DND-41 (cell line): Measurements from ENCODE around the gene NGLY1.

Experiments used
- ATAC-seq: fragments of 200-7000 bp; cut with Tn5 transposase; 3 replicates; pipeline ENCODE4 v1.9.1; 2021; ENCODE audit warnings: low read depth; ENCODE audit not compliant: insufficient read depth
- DNase-seq: peaks from one replicate; pipeline ENCODE4 v3.0.0-alpha.2; 2020
- H2AFZ ChIP-seq: 2 replicates; pipeline ENCODE4 v1.6.0; 2012; ENCODE audit warnings: low read depth, low read length
- H3K27ac ChIP-seq: 2 replicates; pipeline ENCODE4 v1.5.1; 2012; ENCODE audit warnings: low read length, inconsistent platforms
- H3K27me3 ChIP-seq: fragments of 200-600 bp; sonication (generic); 2 replicates; pipeline ENCODE4 v1.6.0; 2012; ENCODE audit warnings: low read length, mild to moderate bottlenecking, inconsistent platforms; ENCODE audit not compliant: insufficient read depth, poor library complexity
- H3K36me3 ChIP-seq: 2 replicates; pipeline ENCODE4 v1.5.1; 2012; ENCODE audit warnings: low read length, inconsistent platforms; ENCODE audit not compliant: insufficient read depth
- H3K4me1 ChIP-seq: 2 replicates; pipeline ENCODE4 v1.5.1; 2012; ENCODE audit warnings: mild to moderate bottlenecking, low read length; ENCODE audit not compliant: insufficient read depth
- H3K4me2 ChIP-seq: 2 replicates; pipeline ENCODE4 v1.6.0; 2012; ENCODE audit warnings: mild to moderate bottlenecking, moderate library complexity, low read length, inconsistent platforms; ENCODE audit not compliant: insufficient read depth
- H3K4me3 ChIP-seq, 2 experiments: fragments of 200-600 bp in 1 of 2; shearing (Covaris generic) in 1 of 2; 2 replicates each; pipeline ENCODE4 v1.5.1; 2012 to 2016; ENCODE audit warnings: inconsistent platforms in 2 of 2, low read length in 2 of 2, mild to moderate bottlenecking in 2 of 2, low read depth in 1 of 2, moderate library complexity in 1 of 2
- H3K79me2 ChIP-seq: 2 replicates; pipeline ENCODE4 v1.6.0; 2012; ENCODE audit warnings: low read length, inconsistent platforms; ENCODE audit not compliant: insufficient read depth
- H3K9ac ChIP-seq: 2 replicates; pipeline ENCODE4 v1.6.0; 2012; ENCODE audit warnings: low read depth, mild to moderate bottlenecking, inconsistent platforms, low read length, moderate library complexity
- H3K9me3 ChIP-seq: 2 replicates; pipeline ENCODE4 v1.5.1; 2012; ENCODE audit warnings: low read length, moderate library complexity, mild to moderate bottlenecking, inconsistent platforms; ENCODE audit not compliant: insufficient read depth, severe bottlenecking
- H4K20me1 ChIP-seq: 2 replicates; pipeline ENCODE4 v1.6.0; 2012; ENCODE audit warnings: low read length; ENCODE audit not compliant: insufficient read depth
- EZH2 ChIP-seq: IDR thresholded peaks from 3 replicates; pipeline ENCODE4 v1.6.1; 2012; ENCODE audit warnings: borderline replicate concordance, low read depth, mild to moderate bottlenecking, moderate library complexity, low read length, inconsistent platforms; ENCODE audit not compliant: severe bottlenecking
- TF ChIP-seq, protein P1 (sequence below): IDR thresholded peaks from 2 replicates; pipeline ENCODE4 v1.5.1; 2012; ENCODE audit warnings: borderline replicate concordance, low read length, moderate library complexity, mild to moderate bottlenecking; ENCODE audit not compliant: poor library complexity, severe bottlenecking; ENCODE audit errors: extremely low read depth

NGLY1 gene

DNA sequence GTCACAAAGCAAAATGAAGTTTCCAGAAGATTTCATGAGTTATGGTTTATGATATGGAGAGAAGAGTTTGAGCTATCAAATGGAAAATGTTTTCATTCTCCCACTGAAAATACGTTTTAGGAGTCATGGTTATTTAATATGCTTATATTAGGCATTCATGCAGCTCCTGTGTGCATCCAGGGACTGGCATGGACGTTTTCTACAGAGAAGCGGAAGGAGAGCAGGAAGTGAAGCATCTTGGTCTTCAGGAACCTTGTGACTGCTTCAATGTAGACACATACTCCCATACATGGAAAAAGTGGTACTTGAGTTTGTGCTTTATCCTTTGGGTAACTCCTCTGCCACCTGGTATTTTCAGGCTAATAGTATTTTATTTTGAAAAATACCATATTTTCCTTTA is 75.2 kb downstream of the NGLY1 start:
- Histone ChIP-seq H3K4me2 (no peak overlapping the region), H3K79me2 (no peaks in the 10 kb centered on the region), H3K27ac (no peak overlapping the region), H3K4me3 (no peak overlapping the region), H3K9me3 (no peaks in the 10 kb centered on the region), H4K20me1 (no peaks in the 10 kb centered on the region), H3K4me1 (no peaks in the 10 kb centered on the region), H2AFZ (no peak overlapping the region), H3K9ac (no peak overlapping the region), H3K36me3 (no peaks in the 10 kb centered on the region), H3K27me3 (no peaks in the 10 kb centered on the region)
- TF ChIP-seq EZH2, result no peak
- TF ChIP-seq, protein P1, sequence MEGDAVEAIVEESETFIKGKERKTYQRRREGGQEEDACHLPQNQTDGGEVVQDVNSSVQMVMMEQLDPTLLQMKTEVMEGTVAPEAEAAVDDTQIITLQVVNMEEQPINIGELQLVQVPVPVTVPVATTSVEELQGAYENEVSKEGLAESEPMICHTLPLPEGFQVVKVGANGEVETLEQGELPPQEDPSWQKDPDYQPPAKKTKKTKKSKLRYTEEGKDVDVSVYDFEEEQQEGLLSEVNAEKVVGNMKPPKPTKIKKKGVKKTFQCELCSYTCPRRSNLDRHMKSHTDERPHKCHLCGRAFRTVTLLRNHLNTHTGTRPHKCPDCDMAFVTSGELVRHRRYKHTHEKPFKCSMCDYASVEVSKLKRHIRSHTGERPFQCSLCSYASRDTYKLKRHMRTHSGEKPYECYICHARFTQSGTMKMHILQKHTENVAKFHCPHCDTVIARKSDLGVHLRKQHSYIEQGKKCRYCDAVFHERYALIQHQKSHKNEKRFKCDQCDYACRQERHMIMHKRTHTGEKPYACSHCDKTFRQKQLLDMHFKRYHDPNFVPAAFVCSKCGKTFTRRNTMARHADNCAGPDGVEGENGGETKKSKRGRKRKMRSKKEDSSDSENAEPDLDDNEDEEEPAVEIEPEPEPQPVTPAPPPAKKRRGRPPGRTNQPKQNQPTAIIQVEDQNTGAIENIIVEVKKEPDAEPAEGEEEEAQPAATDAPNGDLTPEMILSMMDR, result no peak
- ATAC-seq (no peak), DNase-seq (no peak)

DNA sequence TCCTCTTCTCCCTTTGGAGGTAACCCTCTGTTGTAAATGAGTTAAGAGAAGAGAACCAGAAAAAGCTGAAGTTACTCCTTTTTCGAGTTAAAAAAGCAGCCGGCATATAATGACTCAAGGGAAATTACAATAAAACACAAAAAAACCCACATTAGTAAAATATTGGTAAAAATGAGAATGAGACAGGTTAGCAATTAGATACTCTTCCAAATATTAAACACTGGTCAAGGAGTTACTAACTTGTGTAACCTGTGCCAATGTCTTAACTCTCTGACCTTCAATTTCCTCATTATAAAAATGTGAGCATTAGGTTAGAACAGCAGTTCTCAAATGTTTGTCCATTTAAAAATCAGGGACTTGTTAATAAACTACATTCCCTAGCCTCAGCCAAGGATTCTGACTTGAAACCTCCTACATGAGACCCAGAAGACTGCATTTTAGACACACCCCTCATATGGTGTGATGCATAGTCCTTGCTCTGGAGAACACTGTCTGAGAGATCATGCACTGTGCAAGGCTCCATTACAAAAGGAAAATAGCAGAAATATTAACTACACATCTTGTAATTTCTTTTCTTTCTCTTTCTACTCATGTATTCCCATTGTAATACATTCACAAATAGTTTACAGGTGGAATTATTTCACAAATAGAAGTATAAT is 75.8 kb downstream of the NGLY1 start:
- ATAC-seq, result no peak
- Histone ChIP-seq H3K4me2 (no peak overlapping the region), H3K9ac (no peak overlapping the region), H2AFZ (no peak overlapping the region), H3K27me3 (no peaks in the 10 kb centered on the region), H3K4me3 (no peak overlapping the region), H4K20me1 (no peaks in the 10 kb centered on the region), H3K79me2 (no peaks in the 10 kb centered on the region), H3K4me1 (no peaks in the 10 kb centered on the region), H3K36me3 (no peaks in the 10 kb centered on the region), H3K9me3 (no peaks in the 10 kb centered on the region), H3K27ac (no peak overlapping the region)
- DNase-seq, result no peak
- no peak for TF ChIP-seq EZH2
- TF ChIP-seq, protein P1, result no peak

DNA sequence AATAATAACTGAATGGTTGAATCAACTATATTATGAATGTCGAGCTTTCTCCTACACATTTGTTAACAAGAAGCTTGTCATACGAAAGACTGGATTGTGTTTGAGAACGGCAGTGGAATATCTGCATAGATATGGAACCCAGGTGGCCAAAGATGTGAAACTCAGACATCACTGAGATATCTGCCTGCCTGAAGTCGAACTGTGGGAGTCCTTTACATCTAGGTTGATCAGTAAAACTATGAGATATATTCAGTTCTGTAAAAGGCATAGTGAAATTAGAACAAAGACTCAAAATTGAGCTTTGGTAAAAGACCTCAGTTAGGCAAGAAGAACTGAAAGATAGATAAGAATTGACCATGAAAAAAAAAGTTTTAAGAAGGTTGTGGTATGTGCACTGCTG is 77.0 kb downstream of the NGLY1 start:
- H3K4me3 ChIP-seq, result no peak overlapping the region
- DNase-seq (no peak), ATAC-seq (no peak)
- no peaks in the 10 kb centered on the region for H4K20me1 ChIP-seq
- no peaks in the 10 kb centered on the region for H3K4me1 ChIP-seq
- H3K9ac ChIP-seq, result no peak overlapping the region
- H2AFZ ChIP-seq, result no peak overlapping the region
- TF ChIP-seq EZH2, result no peak
- TF ChIP-seq, protein P1, result no peak
- H3K79me2 ChIP-seq, result no peaks in the 10 kb centered on the region
- H3K36me3 ChIP-seq, result no peaks in the 10 kb centered on the region
- H3K9me3 ChIP-seq, result no peaks in the 10 kb centered on the region
- no peak overlapping the region for H3K27ac ChIP-seq
- H3K4me2 ChIP-seq, result no peak overlapping the region
- H3K27me3 ChIP-seq, result no peaks in the 10 kb centered on the region
